ENCODE data around the gene SLC7A8.

SLC7A8 gene

DNA sequence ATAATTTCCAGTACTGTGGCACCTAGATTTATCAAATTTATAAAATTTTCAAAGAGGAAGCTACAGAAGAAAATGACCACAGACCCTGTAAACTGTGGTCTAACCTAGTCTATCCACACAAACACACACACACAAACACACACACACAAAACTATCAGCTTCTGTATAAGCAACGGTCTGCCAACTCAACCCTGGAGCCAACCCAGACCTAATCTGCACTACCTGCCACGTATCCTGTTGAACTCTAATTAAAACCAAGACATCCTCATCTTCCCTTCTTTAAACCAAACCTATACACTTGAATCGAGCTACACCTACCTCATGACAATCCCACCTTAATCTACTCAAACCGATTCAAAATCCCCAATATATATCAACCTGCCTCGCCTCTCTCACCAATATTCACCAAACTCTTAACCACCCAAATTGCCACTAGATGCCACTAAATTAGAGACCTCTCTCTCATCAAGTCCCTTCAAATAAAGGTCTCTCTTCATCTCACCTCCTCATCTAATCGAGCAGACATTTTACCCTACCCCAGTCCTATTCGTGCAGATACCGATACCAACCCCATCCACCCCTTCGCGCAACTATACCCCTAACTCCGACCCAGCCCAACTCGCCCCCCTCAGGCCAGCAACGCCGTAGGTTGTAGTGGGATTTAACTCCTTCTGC is 89.3 kb downstream of the SLC7A8 start:
- no peak for DNase-seq (ENCODE audit: low read depth)

DNA sequence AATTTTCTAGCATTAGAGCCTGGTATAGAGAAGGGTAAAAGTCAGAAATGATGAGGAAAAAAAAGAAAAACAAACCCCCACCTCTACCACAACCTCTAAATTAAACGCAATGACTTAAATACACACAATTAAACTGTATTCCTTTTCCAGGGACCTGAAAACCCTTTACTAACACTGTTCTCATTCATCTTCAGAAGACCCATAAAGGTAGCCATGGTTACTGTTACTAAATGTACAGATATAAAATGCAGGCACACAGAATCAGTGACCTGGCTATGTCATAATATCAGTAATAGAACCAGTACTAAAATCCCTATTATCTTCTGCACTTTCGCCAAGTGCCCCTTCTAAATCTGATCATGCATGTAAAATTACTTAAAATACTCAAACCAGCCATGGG is 89.9 kb downstream of the SLC7A8 start:
- DNase-seq (ENCODE audit: low read depth), result no peak

- DNase-seq (ENCODE audit: low read depth), result no peak
Observed at GRCh38 chr14:23093104-23093503, 90.4 kb downstream of the SLC7A8 start.

DNA sequence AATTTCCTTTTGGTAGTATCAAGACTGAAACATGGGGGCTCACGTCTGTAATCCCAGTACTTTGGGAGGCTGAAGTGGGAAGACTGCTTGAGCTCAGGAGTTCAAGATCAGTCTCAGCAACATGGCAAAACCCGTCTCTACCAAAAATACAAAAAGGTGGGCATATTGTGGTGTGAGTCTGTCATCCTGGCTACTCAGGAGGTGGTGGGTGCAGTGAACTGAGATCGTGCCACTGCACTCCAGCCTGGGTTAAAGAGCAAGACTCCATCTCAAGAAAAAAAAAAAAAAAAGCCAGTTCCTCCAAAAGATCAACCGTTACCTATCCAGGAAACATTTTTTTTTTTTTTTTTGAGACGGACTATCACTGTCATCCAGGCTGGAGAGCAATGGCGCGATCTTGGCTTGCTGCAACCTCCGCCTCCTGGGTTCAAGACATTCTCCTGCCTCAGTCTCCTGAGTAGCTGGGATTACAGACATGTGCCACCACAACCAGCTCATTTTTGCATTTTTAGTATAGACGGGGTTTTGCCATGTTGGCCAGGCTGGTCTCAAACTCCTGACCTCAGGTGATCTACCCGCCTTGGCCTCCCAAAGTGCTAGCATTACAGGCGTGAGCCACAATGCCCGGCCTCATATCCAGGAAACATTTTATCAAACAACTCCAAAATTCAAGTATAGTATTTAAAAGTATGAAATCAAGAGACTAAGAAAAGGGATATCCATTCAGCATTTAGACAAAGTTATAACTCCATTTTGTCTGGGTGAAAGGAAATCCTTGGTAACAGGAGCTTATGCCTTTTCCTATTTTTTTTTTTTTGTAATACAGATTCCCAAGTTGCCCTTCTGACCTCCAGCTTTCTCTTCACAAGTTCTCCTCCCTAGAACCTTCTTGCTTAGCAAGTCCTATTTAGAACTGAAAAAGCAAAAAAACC is 91.9 kb downstream of the SLC7A8 start:
- no peak for DNase-seq (ENCODE audit: low read depth)

- DNase-seq (ENCODE audit: low read depth), result no peak
Observed at GRCh38 chr14:23090254-23090636, 93.2 kb downstream of the SLC7A8 start.

DNA sequence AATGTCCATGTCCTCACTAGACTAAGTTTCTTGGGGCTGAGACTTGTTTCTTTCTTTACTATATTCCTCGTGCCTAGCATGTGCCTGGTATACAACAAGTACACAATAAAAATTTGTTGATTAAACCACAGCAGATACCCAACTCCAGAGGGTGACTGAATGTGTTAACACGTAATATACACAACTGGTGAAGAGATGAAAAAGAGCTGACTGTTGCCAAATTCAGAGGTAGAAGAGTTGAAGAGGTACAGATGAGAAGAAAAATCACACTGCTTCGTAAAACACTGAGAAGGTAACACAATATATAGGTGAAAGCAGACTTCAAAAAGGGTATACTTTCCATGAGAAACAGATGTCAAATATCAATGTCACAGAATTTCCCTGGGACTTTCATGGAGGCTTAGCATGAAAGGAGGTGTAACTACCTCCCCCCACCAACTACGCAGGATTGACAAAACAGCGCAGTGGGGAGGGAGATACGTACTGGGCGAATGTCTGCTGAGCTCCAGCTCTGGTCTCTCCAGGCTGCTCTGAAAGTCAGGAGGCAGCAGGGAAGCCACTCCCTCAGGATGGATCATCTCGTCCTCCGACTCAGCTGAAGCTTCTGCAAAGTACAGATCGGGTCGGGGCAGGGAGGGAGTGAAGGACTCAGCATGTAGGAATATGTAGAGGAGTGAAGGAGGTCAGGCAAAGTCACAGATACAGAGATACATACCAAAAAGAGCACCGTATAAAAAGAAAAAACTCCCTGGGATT is 93.8 kb downstream of the SLC7A8 start:
- DNase-seq (ENCODE audit: low read depth), result no peak

DNA sequence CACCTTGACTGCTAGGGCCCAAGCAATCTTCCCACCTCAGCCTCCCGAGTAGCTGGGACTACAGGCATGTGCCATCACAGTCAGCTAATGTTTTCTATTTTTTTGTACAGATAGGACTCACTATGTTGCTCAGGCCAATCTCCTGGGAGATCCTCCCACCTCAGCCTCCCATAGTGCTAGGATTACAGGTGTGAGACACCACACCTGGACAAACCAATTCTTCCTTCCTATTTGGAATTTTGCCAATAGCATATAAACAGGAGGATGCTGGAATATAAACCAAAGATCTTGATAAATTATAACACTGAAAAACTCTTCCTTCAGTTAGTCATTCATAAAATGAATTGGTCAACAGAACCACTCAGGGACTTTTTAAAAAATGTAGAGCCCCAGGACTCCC is 96.9 kb downstream of the SLC7A8 start:
- DNase-seq (ENCODE audit: low read depth), result no peak

GRCh38 chr14:23085458-23085857 is 98.0 kb downstream of the SLC7A8 start:
- no peak for DNase-seq (ENCODE audit: low read depth)

DNA sequence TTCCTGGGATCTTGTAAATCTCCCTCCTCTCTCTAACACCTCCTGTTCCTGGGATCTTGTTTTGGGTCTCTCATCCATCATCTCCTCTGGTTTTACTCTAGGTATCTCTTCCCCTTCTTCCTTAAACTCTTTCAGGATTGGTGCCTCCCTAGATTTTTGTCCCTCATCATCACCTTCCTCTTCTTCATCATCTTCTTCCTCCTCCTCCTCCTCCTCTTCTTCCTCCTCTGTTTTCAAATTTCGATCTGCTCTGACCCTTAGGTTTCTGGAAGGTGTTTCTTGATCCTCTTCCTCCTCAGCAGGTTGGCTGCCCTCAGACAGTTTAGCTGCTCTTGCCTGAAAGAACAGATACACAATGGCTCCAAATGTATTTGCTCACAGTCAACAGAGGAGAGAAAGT is 103.0 kb downstream of the SLC7A8 start:
- no peak for DNase-seq (ENCODE audit: low read depth)

- no peak for DNase-seq (ENCODE audit: low read depth)
Observed at GRCh38 chr14:23079716-23080115, 103.7 kb downstream of the SLC7A8 start.

DNA sequence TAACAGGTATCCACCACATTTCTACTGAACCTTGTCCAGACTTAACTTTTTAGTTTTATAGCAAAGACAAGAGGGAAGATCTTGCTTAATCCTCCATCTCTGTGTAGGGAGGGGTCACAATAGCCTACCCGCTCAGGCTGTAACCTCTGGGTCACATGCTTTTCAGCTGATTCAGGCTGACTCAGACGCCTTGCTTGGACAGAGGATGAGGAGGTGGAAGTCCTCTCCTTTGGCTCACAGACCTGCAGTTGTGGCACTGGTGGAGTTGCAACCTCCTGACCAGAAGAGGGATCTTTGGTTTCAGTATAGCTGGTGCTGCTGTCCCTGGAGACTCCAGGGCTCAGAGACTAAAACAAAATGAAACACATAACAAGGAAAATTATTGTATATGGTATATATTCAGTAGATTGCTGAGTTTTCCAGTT is 104.8 kb downstream of the SLC7A8 start:
- no peak for DNase-seq (ENCODE audit: low read depth)

- DNase-seq (ENCODE audit: low read depth), result no peak
Observed at GRCh38 chr14:23077962-23078361, 105.5 kb downstream of the SLC7A8 start.

- DNase-seq (ENCODE audit: low read depth), result no peak
Observed at GRCh38 chr14:23076785-23077408, 106.6 kb downstream of the SLC7A8 start.
